ENCODE results near the gene NMT1.
"Not testable (repeated sequence)": the region's sequence is repeated elsewhere in the genome, so short reads cannot be mapped to it uniquely, and the experiment has no call there.

NMT1 gene

GRCh38 chr17:45038728-45039634 lies 22.1 kb upstream of the NMT1 start:
- peak; percentile 45 for DNase-seq

- DNase-seq = no peak
Observed at GRCh38 chr17:45040459-45040858, 20.7 kb upstream of the NMT1 start.

- DNase-seq = peak; percentile 33
Observed at GRCh38 chr17:45042346-45043120, 18.6 kb upstream of the NMT1 start.

GRCh38 chr17:45043813-45044540 lies 17.1 kb upstream of the NMT1 start:
- no peak for DNase-seq

GRCh38 chr17:45046537-45047125 lies 14.5 kb upstream of the NMT1 start:
- DNase-seq = peak; percentile 87

GRCh38 chr17:45048795-45049563 lies 12.1 kb upstream of the NMT1 start:
- no peak for DNase-seq

GRCh38 chr17:45050481-45051059 lies 10.5 kb upstream of the NMT1 start:
- peak; percentile 72 for DNase-seq

- peak; percentile 91 for DNase-seq
Observed at GRCh38 chr17:45051060-45051719, 9.9 kb upstream of the NMT1 start, which contains the start of gene DCAKD. DCAKD (minus strand) TSS chr17:45051632; CDS start chr17:45034885, 16,747 bp downstream.

GRCh38 chr17:45051720-45052051 lies 9.4 kb upstream of the NMT1 start:
- DNase-seq = not testable (repeated sequence)

GRCh38 chr17:45052052-45052772 lies 8.9 kb upstream of the NMT1 start:
- DNase-seq = peak; percentile 52

GRCh38 chr17:45060382-45060796 lies 728 bp upstream of the NMT1 start:
- peak; percentile 67 for DNase-seq

- no peak for DNase-seq
Observed at GRCh38 chr17:45061606-45062205, 589 bp downstream of the NMT1 start.

GRCh38 chr17:45063198-45063597 lies 2.1 kb downstream of the NMT1 start:
- DNase-seq = no peak

- no peak for DNase-seq
Observed at GRCh38 chr17:45067637-45068036, 6.5 kb downstream of the NMT1 start.

GRCh38 chr17:45070001-45070400 lies 8.9 kb downstream of the NMT1 start:
- no peak for DNase-seq

- DNase-seq = no peak
Observed at GRCh38 chr17:45070809-45071208, 9.7 kb downstream of the NMT1 start.

GRCh38 chr17:45073414-45074070 lies 12.4 kb downstream of the NMT1 start:
- DNase-seq = no peak

GRCh38 chr17:45077643-45078042 lies 16.5 kb downstream of the NMT1 start:
- DNase-seq = no peak

- DNase-seq = no peak
Observed at GRCh38 chr17:45081047-45081703, 20.1 kb downstream of the NMT1 start.

Measured in DMS79 treated with DMSO at 0.1 percent for 48 hours (cell line).